Measurements from ENCODE around the gene BRD7. TPM values are rescaled to one million over a fixed set of nuclear protein-coding genes. Genes with fewer than 3 reads are reported as not detected.
"Not testable (repeated sequence)": the region's sequence is repeated elsewhere in the genome, so short reads cannot be mapped to it uniquely, and the experiment has no call there.

Gene BRD7
- total and polyA plus RNA-seq, 2 donors, result 45.9 to 48.1 TPM

DNA sequence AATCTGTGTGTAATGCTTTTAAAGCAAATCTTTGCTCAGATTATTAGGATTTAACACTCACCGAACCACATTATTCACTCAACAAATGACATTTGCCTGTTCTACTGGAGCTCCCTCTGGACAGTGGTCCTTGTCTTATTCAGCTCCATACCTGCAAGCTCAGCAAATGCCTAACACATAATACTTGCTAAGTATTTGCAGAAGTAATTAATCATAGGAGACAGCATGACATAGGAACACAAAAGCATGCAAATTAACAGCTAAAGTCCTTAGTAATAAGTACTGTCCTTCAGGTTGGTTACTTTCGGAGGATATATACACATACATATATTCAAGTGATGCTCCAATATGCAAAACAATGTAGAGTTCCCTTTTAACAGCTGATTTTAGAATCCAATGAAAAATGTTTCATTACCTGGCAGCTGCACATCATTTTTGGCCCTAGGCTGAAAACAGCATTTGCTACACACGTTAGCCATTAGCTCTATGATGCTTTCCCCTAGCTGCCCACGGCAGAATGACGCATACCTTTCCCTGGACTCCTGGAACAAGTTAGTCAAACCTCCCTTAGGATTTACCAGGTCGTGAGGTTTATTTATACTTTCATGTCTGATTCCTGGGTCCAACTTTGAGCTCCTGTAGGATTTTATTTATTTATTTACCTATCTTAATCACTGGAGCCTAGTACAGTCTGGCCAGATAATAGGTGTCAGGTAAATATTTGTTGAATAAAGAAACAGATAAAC is 8.6 kb downstream of the BRD7 start:
- H3K4me1 ChIP-seq (ENCODE audit: insufficient read depth), result no peaks in the 10 kb centered on the region
- DNase-seq (ENCODE audit: extremely low spot score), result no peak
- H3K27ac ChIP-seq (ENCODE audit: low read depth), result no peak overlapping the region
- no peak overlapping the region for H3K4me3 ChIP-seq (ENCODE audit: low read depth, low read length)
- 74% methylated on average over 6 of the region's 6 CpGs for WGBS
- peaks cover 5% of the 10 kb centered on the region for H3K36me3 ChIP-seq (ENCODE audit: insufficient read depth)

DNA sequence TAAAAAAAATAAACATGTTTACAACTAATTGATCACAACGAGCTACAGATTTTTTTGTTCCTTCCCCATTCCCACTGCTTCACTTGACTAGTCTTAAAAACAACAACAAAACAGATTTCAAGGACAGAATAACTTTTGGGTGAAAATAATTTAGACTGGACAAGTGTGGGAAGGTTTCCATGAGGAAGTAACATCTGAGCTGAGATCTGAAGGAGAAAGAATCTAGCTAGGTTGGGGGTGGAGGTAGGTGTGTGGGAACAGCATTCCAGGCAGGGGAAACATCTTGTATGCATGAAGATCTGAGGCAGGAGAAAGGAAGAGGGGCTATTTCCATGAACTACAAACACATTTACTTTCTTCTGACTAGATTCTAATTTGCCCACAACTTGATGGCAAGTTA is 9.2 kb downstream of the BRD7 start:
- Histone ChIP-seq H3K27ac (ENCODE audit: low read depth) (no peak overlapping the region), H3K36me3 (ENCODE audit: insufficient read depth) (peaks cover 3% of the 10 kb centered on the region), H3K4me3 (ENCODE audit: low read depth, low read length) (no peak overlapping the region), H3K4me1 (ENCODE audit: insufficient read depth) (no peaks in the 10 kb centered on the region)
- no peak for DNase-seq (ENCODE audit: extremely low spot score)
- WGBS, result 67% methylated on average over 1 of the region's 1 CpG

DNA sequence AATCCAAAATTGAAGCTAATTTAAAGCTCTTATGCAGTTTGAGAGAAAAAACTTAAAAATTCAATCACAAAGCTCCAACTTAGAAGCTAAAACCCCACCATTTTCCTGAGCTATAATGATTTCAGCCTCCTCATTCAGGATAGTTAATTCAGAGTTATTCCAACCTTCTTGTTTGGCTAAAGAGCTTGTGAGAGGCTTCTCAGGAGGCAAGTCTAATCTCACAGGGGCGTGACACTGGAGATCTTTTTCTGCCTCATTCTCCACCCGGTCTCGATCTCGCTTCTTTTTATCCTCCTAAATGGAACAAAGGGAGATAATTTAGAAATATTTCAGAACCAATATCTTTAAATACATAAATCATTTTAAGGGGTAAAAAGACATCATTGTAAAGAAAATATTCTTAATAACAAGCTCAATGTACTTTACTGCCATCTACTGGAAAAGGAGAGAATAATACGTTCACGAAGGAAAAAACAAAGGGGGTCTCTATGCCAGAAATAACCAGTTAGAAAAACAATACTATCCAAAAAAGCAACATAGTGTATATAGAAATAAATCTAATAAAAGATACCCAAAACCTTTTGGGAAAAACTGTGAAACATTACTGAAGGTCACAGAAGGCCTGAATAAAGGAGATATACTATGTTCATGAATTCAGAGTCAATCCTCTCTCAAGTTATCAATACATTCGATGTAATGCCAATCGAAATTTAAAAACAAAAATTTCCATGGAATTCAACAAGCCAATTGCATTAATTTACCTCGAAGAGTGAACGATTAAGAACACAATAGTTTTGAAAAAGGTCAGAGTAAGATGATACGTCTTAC is 13.9 kb downstream of the BRD7 start:
- Histone ChIP-seq H3K36me3 (ENCODE audit: insufficient read depth) (peaks cover 3% of the 10 kb centered on the region), H3K4me3 (ENCODE audit: low read depth, low read length) (no peak overlapping the region), H3K27ac (ENCODE audit: low read depth) (no peak overlapping the region), H3K4me1 (ENCODE audit: insufficient read depth) (no peaks in the 10 kb centered on the region)
- no peak for DNase-seq (ENCODE audit: extremely low spot score)
- 83% methylated on average over 11 of the region's 11 CpGs for WGBS

DNA sequence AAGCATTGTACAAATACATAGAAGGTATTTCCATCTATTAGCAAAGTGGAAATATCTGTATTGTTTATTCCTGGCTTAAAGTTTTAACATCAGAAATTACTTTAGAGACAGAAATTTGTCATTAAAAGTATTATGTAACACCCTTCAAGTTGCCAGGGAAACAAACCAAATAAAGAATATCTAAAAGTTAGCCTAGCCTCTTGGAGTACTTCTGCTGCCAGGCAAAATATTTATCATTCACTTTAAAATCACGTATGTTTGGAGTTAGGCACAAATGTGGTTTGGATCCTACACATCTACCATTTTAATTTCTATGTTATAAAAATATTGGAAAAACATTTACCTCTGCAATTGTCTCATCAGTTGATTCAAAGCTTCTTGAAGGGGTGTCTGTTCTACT is 14.7 kb downstream of the BRD7 start:
- DNase-seq (ENCODE audit: extremely low spot score), result no peak
- no peaks in the 10 kb centered on the region for H3K4me1 ChIP-seq (ENCODE audit: insufficient read depth)
- no peak overlapping the region for H3K27ac ChIP-seq (ENCODE audit: low read depth)
- H3K36me3 ChIP-seq (ENCODE audit: insufficient read depth), result peaks cover 3% of the 10 kb centered on the region
- no peak overlapping the region for H3K4me3 ChIP-seq (ENCODE audit: low read depth, low read length)
- WGBS, result 64% methylated on average over 1 of the region's 1 CpG

DNA sequence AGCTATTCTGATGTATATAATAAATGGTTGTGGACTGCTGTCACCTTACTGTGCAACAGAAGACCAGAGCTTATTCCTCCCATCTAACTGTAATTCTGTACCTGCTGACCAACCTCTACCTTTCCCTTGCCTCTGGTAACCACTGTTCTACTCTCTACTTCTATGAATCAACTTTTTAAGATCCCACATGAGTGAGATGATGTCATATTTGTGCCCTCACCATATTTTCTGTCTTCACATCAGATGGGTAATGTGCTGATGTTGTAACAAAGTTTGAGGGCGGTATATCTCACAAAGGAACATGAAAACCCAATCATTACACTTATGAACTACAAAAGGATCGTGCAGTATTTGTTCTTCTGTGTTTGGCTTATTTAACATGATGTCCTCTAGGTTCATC is 16.8 kb downstream of the BRD7 start:
- 96% methylated on average over 2 of the region's 2 CpGs for WGBS
- no peak for DNase-seq (ENCODE audit: extremely low spot score)
- peaks cover 3% of the 10 kb centered on the region for H3K36me3 ChIP-seq (ENCODE audit: insufficient read depth)

DNA sequence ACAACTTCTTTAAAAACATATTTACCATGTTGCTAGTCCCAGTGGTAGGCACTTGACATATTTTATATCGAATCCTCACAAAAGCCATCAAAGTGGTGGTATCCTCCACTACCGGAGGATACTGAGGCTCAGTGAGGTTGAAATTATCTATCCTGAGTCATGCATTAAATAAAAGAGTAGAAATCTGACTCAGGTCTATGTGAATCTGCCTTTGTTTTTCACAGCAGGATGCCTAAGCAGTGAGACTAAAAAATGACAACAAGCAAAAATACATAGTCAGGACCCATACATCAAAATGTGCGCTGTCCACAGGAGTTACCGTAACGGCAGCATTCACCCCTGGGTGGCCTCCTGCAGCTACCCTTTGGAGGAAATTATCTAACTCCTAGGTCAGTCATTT is 17.7 kb downstream of the BRD7 start:
- DNase-seq (ENCODE audit: extremely low spot score), result no peak
- WGBS, result 93% methylated on average over 5 of the region's 5 CpGs
- H3K36me3 ChIP-seq (ENCODE audit: insufficient read depth), result peaks cover 3% of the 10 kb centered on the region

More for the DNA sequence above, 16.8 kb downstream of the BRD7 start:
- H3K4me3 ChIP-seq (ENCODE audit: low read depth, low read length), result no peak overlapping the region
- H3K4me1 ChIP-seq (ENCODE audit: insufficient read depth), result no peaks in the 10 kb centered on the region
- H3K27ac ChIP-seq (ENCODE audit: low read depth), result no peak overlapping the region

DNA sequence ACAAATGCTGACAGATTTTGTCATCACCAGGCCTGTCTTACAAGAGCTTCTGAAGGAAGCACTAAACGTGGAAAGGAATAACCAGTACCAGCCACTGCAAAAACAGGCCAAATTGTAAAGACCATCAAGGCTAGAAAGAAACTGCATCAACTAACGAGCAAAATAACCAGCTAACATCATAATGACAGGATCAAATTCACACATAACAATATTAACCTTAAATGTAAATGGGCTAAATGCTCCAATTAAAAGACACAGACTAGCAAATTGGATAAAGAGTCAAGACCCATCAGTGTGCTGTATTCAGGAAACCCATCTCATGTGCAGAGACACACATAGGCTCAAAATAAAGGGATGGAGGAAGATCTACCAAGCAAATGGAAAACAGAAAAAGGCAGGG is 23.6 kb downstream of the BRD7 start:
- H3K27ac ChIP-seq (ENCODE audit: low read depth); DNase-seq (ENCODE audit: extremely low spot score); H3K4me1 ChIP-seq (ENCODE audit: insufficient read depth); H3K4me3 ChIP-seq (ENCODE audit: low read depth, low read length); H3K36me3 ChIP-seq (ENCODE audit: insufficient read depth): not testable (repeated sequence)
- WGBS, result 86% methylated on average over 2 of the region's 2 CpGs

More for the DNA sequence above, 17.7 kb downstream of the BRD7 start:
- Histone ChIP-seq H3K4me3 (ENCODE audit: low read depth, low read length) (no peak overlapping the region), H3K4me1 (ENCODE audit: insufficient read depth) (no peaks in the 10 kb centered on the region), H3K27ac (ENCODE audit: low read depth) (no peak overlapping the region)

DNA sequence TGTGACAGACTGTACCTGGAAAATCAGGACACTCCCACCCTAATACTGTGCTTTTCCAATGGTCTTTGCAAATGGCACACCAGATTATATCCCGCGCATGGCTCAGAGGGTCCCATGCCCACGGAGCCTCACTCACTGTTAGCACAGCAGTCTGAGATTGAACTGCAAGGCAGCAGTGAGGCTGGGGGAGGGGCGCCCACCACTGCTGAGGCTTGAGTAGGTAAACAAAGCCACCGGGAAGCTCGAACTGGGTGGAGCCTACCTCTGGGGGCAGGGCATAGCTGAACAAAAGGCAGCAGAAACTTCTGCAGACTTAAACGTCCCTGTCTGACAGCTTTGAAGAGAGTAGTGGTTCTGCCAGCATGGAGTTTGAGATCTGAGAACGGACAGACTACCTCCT is 25.2 kb downstream of the BRD7 start:
- not testable (repeated sequence) for H3K4me3 ChIP-seq (ENCODE audit: low read depth, low read length); DNase-seq (ENCODE audit: extremely low spot score); H3K36me3 ChIP-seq (ENCODE audit: insufficient read depth); H3K27ac ChIP-seq (ENCODE audit: low read depth); H3K4me1 ChIP-seq (ENCODE audit: insufficient read depth)
- WGBS, result 70% methylated on average over 8 of the region's 8 CpGs

DNA sequence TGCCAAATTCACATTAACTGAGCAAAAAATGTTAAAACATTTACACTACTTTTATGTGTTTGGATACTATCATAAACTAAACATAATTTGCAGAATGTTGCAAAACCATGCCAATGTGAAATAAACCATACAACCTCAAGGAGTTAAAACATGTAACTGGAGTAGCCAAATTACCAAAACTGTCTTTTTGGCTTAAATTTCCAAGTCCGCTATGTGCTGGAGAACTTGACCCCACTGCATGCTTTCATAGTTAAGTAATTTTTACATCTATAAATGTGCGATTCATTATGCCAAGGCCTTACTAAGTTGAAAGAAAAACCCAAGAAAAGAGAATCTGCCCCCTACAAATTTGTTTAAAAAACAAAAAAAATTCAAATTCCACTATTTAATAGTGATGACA is 28.2 kb downstream of the BRD7 start:
- H3K36me3 ChIP-seq (ENCODE audit: insufficient read depth), result no peaks in the 10 kb centered on the region

DNA sequence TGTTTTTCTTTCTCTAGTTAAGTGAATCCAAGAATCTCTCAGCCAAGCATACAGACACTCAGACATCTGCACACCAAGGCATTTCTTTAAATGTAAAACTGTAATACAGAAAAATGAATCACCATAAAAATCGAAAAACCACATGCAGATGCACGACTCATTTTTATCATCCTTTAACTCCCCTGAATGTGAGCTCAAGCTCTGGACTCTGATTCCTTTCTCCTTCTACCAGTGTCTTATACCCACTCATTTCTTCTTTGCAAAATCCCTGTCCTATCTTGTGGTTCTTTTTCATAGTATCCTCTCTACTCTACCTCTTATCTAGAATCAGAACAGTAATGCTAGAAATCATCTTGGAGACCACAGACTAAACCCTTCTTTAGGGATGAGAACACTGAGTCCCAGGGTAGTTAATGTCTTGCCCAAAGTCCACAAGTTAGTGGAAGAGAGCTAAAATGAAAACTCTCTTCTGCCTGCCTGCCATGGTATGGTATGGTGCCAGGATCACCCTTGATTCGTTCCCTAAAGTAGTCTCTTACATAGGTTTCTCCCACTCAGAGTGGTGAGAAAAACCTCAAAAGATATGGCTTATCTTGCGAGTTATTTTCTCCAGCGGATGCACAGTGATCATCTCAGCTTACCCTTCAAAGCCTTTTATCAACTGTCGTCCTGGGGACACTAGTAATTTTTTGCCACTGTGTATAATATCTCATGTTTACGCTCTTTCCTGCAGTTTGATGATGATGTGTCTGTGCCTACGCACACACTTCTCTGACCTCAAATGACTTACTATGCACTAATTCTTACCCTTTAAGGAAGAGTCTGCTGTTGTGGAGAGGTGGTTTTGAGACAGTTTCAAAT is 30.2 kb downstream of the BRD7 start:
- 70% methylated on average over 8 of the region's 8 CpGs for WGBS
- H3K4me3 ChIP-seq (ENCODE audit: low read depth, low read length), result no peak overlapping the region
- H3K36me3 ChIP-seq (ENCODE audit: insufficient read depth), result no peaks in the 10 kb centered on the region
- H3K27ac ChIP-seq (ENCODE audit: low read depth), result no peak overlapping the region
- no peaks in the 10 kb centered on the region for H3K4me1 ChIP-seq (ENCODE audit: insufficient read depth)
- no peak for DNase-seq (ENCODE audit: extremely low spot score)

More for the DNA sequence above, 28.2 kb downstream of the BRD7 start:
- Histone ChIP-seq H3K4me1 (ENCODE audit: insufficient read depth) (no peaks in the 10 kb centered on the region), H3K27ac (ENCODE audit: low read depth) (no peak overlapping the region), H3K4me3 (ENCODE audit: low read depth, low read length) (no peak overlapping the region)
- DNase-seq (ENCODE audit: extremely low spot score), result no peak
- WGBS, result 49% methylated on average over 2 of the region's 2 CpGs

DNA sequence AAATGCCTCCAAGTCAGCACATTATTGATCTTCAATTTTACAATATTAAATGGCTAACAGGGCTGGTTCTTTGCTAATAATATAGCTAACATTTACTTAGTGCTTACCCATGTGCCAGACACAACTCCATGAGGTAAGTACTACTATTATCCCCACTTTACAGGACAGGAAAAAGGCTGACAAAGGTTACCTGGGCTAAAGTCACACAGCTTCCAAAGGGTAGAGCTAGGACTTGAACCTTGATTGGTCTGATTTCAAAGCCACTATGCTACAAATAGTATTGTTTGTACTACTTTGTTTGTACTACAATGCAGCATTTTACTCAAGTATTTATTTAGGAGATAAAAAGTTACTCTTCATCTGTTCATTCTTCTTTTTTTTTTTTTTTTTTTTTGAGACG is 31.9 kb downstream of the BRD7 start:
- DNase-seq (ENCODE audit: extremely low spot score), result no peak
- 88% methylated on average over 1 of the region's 1 CpG for WGBS
- H3K4me1 ChIP-seq (ENCODE audit: insufficient read depth), result no peaks in the 10 kb centered on the region
- H3K27ac ChIP-seq (ENCODE audit: low read depth), result no peak overlapping the region
- no peak overlapping the region for H3K4me3 ChIP-seq (ENCODE audit: low read depth, low read length)
- no peaks in the 10 kb centered on the region for H3K36me3 ChIP-seq (ENCODE audit: insufficient read depth)

DNA sequence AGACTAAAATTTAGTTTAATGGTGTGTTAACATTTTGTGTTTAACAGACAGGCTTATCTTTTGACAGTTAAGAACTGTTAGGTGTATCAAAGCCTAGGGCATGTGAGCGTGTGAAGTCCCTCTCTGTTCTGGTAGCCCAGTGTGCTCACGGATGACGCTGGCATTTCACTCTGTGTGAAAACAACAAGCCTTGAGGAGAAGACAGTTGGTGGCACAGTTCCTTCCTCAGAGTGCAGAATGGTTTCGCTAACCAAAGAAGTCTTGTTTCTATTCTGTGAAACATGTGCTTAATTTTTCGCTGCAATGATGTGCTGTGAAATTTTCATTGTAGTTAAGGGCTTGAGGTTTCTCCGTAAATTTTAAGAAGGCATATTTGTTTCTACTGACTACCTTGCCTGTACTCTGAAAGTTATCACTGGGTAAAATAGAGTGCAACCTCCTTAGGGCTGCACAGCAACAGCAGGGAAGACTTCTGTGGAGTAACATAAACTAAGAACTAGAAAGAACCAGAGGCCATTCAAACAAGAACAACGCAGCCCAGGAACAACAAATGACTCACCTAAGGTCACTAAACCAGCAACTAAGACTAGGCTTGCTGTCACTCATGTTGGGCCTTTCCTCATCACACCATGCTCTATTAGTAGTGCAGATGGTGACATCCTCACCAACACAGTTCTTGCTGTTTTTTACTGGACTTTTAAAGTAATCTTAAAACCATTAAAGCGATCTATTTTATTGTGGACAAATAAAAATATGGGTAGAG is 33.4 kb downstream of the BRD7 start:
- Histone ChIP-seq H3K27ac (ENCODE audit: low read depth) (no peak overlapping the region), H3K4me1 (ENCODE audit: insufficient read depth) (no peaks in the 10 kb centered on the region), H3K4me3 (ENCODE audit: low read depth, low read length) (no peak overlapping the region), H3K36me3 (ENCODE audit: insufficient read depth) (no peaks in the 10 kb centered on the region)
- no peak for DNase-seq (ENCODE audit: extremely low spot score)
- WGBS, result 79% methylated on average over 8 of the region's 8 CpGs
